Hypothalamus (tissue), 51 donors: ENCODE measurements around the gene BRAT1.

Source experiments
- DNase-seq, 51 donors: peaks; one replicate each; lab custom pipeline; 2025; lab: John Stamatoyannopoulos, UW

Gene BRAT1

GRCh38 chr7:2586326-2587020, 31.1 kb upstream of the BRAT1 start:
- no peak for DNase-seq

- DNase-seq = no peak
Observed at GRCh38 chr7:2585446-2585845, 30.1 kb upstream of the BRAT1 start.

- DNase-seq = no peak
Observed at GRCh38 chr7:2583798-2584580, 28.7 kb upstream of the BRAT1 start.

DNA sequence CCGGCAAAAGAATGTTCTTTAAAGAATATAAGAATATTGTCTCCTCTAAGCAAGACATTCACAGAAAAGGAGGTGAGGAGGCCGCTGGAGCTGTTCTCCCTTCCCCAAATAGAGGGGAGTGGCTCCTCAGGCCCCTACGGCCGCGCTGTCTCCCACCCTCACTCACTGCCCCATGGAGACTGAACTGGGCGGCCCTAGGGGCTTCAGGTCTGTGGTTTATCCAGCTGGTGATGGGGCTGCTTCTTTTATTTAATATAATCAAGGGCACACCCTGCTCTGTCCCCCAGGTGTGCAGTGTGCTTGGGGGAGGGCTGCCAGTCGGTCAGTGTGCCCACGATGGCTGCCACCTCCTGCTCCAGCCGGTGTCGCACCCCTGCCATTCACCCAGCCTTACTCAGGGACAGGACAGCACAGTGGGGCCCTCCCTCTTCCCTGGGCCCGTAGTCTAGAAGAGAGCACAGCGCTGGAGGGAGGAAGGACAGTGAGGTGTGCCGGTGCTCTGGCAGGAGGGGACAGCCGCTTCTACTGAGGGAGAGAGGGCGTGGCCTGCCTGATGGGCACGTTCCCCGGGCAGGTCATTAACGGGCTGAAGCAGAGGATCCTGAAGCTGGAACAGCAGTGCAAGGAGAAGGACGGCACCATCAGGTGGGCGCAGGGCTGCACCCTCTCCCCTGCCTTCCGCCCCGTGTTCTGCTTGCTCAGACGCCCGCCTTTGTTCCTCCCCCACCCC, 26.8 kb upstream of the BRAT1 start:
- no peak for DNase-seq

DNA sequence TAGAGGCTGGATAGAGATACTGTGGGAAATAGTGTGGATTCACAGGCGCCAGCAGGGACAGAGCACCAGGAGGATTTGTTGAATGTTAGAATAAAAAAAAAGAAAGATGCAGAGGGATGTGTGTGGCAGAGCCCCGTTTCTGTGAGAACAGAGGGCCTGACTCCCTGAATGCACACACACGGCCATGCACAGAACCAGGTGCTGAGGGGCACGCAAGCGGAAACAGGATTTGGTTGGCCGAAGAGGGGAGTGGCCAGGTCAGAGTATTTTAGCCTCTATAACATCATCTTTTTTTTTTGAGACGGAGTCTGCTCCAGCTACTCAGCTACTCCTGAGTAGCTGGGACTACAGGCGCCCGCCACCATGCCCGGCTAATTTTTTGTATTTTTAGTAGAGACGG, 25.3 kb upstream of the BRAT1 start:
- DNase-seq = no peak

DNA sequence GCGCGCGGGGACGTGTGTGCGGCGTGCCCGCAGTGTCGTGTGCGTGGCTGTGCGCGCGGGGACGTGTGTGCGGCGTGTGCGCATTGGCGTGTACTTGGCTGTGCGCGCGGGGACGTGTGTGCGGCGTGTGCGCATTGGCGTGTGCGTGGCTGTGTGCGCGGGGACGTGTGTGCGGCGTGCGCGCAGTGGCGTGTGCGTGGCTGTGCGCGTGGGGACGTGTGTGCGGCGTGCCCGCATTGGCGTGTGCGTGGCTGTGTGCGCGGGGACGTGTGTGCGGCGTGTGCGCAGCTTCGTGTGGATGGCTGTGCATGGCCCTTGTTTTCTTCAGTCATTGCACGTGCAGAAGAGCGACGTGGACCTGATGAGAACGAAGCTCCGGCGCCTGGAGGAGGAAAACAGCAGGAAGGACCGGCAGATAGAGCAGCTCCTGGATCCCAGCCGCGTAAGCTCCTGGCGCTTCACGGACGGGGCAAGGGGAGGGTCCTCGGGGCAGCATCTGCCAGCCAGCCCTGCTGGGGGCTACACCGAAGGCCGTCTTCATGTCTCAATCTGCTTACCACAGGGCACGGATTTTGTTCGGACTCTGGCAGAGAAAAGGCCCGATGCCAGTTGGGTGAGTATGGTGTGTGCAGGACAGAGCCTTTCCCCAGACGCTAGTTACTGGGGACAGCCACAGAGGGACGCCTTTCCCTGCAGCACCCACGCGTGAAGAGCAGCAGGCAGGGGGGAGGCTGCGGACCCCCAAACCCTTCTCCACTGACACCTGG, 22.8 kb upstream of the BRAT1 start:
- DNase-seq = no peak

- no peak for DNase-seq
Observed at GRCh38 chr7:2576742-2577491, 21.6 kb upstream of the BRAT1 start.

GRCh38 chr7:2575733-2576340, 20.5 kb upstream of the BRAT1 start:
- peak in 1 of 51 donors; percentile 17 for DNase-seq

- DNase-seq = no peak
Observed at GRCh38 chr7:2575046-2575732, 19.9 kb upstream of the BRAT1 start.

GRCh38 chr7:2573761-2574160, 18.4 kb upstream of the BRAT1 start:
- DNase-seq = no peak

DNA sequence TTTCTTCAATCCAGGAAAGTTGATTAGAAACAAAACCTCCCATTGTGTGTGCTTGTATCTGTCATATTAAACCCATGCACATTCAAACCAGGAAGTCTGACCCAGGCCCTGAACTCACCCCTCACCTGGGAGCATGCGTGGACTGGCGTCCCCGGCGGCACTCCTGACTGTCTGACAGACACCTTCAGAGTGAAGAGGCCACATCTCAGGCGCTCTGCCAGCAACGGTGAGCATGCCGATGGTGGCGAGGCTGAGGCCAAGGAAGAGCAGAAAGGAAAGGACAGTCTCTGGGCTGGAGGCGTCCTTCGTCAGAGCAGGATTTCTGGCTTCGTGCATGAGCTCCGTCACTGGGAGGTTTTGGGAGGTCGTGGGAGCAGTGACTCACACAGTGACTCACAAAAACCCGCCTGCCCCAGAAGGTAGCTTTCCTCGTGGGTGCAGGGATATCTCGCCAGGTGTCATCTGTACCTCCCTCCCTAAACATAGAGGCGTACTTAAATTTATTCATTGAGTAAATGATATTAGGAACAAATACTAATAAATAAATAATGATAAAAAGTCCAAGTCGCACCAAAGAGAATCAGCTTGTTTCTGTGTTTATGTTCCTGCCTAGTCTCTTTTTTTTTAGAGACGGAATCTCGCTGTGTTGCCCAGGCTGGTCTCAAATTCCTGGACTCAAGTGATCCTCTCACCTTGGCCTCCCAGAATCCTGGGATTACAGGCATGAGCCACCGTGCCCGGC, 16.9 kb upstream of the BRAT1 start:
- peak in 4 of 51 donors; percentile 9 to 46 (median 34) for DNase-seq

GRCh38 chr7:2571409-2571808, 16.1 kb upstream of the BRAT1 start:
- DNase-seq = no peak

DNA sequence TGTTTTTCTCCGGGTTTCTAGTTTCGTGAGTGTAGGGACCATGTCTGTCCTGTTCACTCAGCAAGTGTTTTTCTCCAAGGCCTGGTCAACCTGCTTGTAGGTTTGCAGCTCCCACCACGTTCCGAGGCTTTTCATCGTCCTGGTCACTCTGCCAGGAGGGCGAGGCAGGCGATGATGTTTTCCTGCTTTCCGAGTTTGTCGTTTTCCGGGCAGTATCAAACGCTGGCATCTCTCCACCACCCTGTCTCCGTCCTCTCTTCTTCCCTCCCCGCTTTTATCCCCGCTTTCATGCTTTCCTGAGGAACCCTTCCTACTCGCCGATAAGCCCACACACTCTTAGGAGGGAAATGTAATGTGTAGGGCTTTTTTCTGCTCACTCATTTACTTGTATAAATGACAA, 14.7 kb upstream of the BRAT1 start:
- no peak for DNase-seq

- no peak for DNase-seq
Observed at GRCh38 chr7:2569421-2569820, 14.1 kb upstream of the BRAT1 start.

DNA sequence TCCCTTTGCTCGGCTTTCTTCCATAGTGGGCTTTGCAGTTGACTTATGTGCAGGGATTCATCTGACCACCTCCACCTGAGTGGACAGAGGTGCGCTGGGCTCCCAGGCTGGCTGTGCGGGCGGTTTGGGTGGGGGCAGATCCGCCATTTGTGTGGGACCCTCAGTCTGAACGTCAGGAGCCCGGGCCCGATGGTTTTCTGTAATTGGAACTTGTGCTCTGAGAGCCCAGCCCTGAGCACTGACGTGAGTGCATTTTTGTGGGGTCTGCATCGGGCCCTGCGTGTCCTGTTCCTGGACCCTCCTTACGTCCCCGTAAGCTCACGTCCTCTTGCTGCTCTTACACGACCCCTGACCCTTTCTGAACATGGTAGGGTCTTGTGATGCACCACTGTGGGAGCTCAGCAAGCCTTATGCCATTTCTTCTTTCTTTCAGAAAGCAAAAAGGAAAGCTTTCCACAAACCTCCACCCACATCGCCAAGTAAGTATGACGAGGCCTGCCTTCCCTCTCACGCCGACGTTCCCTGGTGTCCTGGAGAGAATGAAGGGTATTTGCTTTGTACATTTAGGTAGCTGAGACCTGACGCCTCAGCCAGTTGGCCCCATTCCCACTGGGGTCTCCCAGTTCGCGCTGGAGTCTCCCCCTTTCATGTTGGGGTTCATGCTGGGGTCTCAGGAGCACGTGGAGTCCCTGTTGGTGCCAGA, 13.3 kb upstream of the BRAT1 start:
- peak in 1 of 51 donors; percentile 35 for DNase-seq

DNA sequence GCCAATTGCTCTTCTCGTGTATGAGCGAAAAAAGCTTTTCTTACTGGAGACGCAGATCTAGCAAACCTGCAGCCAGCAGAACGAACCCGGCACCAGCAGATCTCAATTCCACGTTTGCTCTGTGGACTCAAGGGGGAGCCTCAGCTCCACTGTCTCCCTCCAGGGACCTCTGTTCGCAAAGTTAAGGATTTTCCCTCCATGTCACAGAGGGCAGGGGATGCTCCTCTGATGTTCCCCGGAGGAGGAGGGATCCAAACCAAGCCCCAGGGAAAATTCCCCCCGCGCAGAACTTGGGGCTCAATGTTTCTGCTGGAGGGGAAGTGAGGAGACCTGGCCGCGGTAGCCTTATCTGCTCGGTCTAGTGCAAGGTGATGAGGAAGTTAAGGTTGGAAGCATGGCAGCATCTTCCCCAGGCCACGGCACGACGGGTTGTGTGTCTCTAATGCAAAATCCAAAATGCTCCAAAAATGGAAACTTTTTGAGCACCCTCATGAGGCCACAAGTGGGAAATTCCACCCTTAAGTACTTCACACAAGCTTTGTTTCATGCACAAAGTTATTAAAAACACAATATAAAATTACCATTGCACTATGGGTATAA, 12.5 kb upstream of the BRAT1 start:
- peak in 34 of 51 donors; percentile 8 to 65 (median 34) for DNase-seq
